ENCODE measurements around the gene TNFAIP1.

DNA sequence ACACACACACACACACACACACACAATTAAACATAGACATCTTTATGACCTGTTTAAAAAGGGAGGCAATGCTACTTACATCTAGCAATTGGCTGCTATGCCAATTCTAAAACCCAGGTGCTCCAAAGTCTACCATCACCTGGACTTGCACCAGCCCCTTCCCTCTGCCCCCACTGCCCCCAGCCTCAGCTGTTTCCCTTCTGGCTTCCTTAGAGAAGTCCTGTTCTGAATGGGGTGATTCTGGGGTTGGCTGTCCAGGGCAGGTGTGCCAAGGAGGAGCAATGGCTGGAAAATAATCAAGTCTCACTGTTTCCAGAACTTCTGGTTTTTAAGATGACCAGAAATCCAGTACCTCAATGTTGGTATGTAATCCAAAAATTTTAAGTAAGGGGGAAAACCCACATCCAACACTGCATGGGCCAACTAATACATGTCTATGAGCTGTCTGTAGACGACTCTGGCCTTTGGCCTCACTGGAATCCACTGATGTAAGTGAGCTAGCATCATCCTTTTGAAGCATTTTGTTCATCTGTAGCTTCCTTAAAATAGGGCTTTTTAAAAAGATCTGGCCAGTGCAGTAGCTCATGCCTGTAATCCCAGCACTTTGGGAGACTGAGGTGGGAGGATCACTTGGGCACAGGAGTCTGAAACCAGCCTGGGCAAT, 2.3 kb upstream of the TNFAIP1 start:
- TF ChIP-seq FOXJ3 (CRISPR knock-in tag; IDR thresholded peaks at IDR 0.05; ENCODE audit: borderline replicate concordance): no peak
- no peak for TF ChIP-seq ETV6 (CRISPR knock-in tag; IDR thresholded peaks at IDR 0.05)
- TF ChIP-seq, protein P1, sequence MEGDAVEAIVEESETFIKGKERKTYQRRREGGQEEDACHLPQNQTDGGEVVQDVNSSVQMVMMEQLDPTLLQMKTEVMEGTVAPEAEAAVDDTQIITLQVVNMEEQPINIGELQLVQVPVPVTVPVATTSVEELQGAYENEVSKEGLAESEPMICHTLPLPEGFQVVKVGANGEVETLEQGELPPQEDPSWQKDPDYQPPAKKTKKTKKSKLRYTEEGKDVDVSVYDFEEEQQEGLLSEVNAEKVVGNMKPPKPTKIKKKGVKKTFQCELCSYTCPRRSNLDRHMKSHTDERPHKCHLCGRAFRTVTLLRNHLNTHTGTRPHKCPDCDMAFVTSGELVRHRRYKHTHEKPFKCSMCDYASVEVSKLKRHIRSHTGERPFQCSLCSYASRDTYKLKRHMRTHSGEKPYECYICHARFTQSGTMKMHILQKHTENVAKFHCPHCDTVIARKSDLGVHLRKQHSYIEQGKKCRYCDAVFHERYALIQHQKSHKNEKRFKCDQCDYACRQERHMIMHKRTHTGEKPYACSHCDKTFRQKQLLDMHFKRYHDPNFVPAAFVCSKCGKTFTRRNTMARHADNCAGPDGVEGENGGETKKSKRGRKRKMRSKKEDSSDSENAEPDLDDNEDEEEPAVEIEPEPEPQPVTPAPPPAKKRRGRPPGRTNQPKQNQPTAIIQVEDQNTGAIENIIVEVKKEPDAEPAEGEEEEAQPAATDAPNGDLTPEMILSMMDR (IDR thresholded peaks at IDR 0.05): no peak
- TF ChIP-seq ATF1 (CRISPR knock-in tag; IDR thresholded peaks at IDR 0.05): no peak
- TF ChIP-seq SP1 (CRISPR knock-in tag; conservative IDR thresholded peaks at IDR 0.05): no peak
- TF ChIP-seq ZNF232 (CRISPR knock-in tag; IDR thresholded peaks at IDR 0.05): no peak
- no peak for TF ChIP-seq GTF2I (CRISPR knock-in tag; conservative IDR thresholded peaks at IDR 0.05)
- TF ChIP-seq, protein P2, sequence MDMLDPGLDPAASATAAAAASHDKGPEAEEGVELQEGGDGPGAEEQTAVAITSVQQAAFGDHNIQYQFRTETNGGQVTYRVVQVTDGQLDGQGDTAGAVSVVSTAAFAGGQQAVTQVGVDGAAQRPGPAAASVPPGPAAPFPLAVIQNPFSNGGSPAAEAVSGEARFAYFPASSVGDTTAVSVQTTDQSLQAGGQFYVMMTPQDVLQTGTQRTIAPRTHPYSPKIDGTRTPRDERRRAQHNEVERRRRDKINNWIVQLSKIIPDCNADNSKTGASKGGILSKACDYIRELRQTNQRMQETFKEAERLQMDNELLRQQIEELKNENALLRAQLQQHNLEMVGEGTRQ (CRISPR knock-in tag; IDR thresholded peaks at IDR 0.05): no peak

Measured in WTC11 (cell line).